MCF 10A (cell line): Measurements from ENCODE around the gene FN3K. TPM values are rescaled to one million over a fixed set of nuclear protein-coding genes. Genes with fewer than 3 reads are reported as not detected.

Source experiments
- BruUV-seq: library from RNA; stranded (reverse); fragments of 400-500 nt; replicated peaks from 2 replicates; lab custom pipeline; 2021; lab: Mats Ljungman, UMichigan
- CTCF ChIA-PET: fragments of 300-600 bp; sonication (Branson Sonifier 250); formaldehyde crosslinking; extraction: SDS; loops from one replicate; lab custom pipeline; 2021; ENCODE audit warnings: antibody characterized with exemption, inconsistent platforms; lab: Yijun Ruan, JAX
- POLR2A ChIA-PET: fragments of 300-600, 350-650 bp; sonication (Branson Sonifier 250); formaldehyde crosslinking; extraction: SDS; loops from one replicate; lab custom pipeline; 2020; ENCODE audit warnings: antibody characterized with exemption, inconsistent platforms; lab: Yijun Ruan, JAX
- DNase-seq: peaks from one replicate; pipeline ENCODE4 v3.0.0-alpha.2; 2018; ENCODE audit not compliant: unreplicated experiment
- H3K27ac Mint-ChIP-seq: one replicate; pipeline ENCODE4 v1.8.0; 2022; ENCODE audit warnings: mild to moderate bottlenecking, low read depth, mixed read lengths; ENCODE audit not compliant: unreplicated experiment
- H3K27me3 Mint-ChIP-seq: one replicate; pipeline ENCODE4 v1.8.0; 2022; ENCODE audit warnings: mixed read lengths; ENCODE audit not compliant: insufficient read depth, unreplicated experiment
- H3K36me3 Mint-ChIP-seq: one replicate; pipeline ENCODE4 v1.8.0; 2022; ENCODE audit warnings: mild to moderate bottlenecking, moderate library complexity, mixed read lengths; ENCODE audit not compliant: insufficient read depth, unreplicated experiment
- H3K4me1 Mint-ChIP-seq: one replicate; pipeline ENCODE4 v1.8.0; 2022; ENCODE audit warnings: mixed read lengths; ENCODE audit not compliant: insufficient read depth, unreplicated experiment
- H3K4me3 Mint-ChIP-seq: one replicate; pipeline ENCODE4 v1.8.0; 2022; ENCODE audit warnings: mild to moderate bottlenecking, moderate library complexity, mixed read lengths; ENCODE audit not compliant: unreplicated experiment
- H3K9me3 Mint-ChIP-seq: one replicate; pipeline ENCODE4 v1.8.0; 2022; ENCODE audit warnings: mixed read lengths; ENCODE audit not compliant: unreplicated experiment
- CTCF ChIP-seq: fragments of 200-600 bp; IDR thresholded peaks from one replicate; pipeline ENCODE4 v1.8.0; 2022; ENCODE audit warnings: antibody characterized with exemption, mild to moderate bottlenecking; ENCODE audit not compliant: unreplicated experiment
- intact Hi-C: fragments of 100-400 bp; cut with micrococcal nuclease; formaldehyde crosslinking; loops from 2 replicates; pipeline ENCODE4 v1.14.1; 2022
- total RNA-seq: library from RNA; stranded (reverse); gene quantifications from 2 replicates; pipeline ENCODE4 v1.2.3, GENCODE V29; 2022

The FN3K gene
- total RNA-seq, 1 experiment from 2014 or later: 1.3 TPM

GRCh38 chr17:82692268-82692667 lies 43.1 kb upstream of the FN3K start:
- intact Hi-C loops: no loop called here
- Mint-ChIP-seq H3K9me3 (peaks cover 9% of the 10 kb centered on the region), H3K4me3 (no peak overlapping the region), H3K27ac (no peak overlapping the region), H3K27me3 (no peaks in the 10 kb centered on the region), H3K36me3 (peaks cover 25% of the 10 kb centered on the region), H3K4me1 (peaks cover 2% of the 10 kb centered on the region)
- ChIA-PET CTCF (no interaction called here), POLR2A (interaction anchor here (0.6 kb wide), 1 partner anchor 179 kb away, joined by 4 read pairs; no protein-coding TSS in a partner anchor)
- no TSS peak for BruUV-seq
- no peak for TF ChIP-seq CTCF
- no peak for DNase-seq

DNA sequence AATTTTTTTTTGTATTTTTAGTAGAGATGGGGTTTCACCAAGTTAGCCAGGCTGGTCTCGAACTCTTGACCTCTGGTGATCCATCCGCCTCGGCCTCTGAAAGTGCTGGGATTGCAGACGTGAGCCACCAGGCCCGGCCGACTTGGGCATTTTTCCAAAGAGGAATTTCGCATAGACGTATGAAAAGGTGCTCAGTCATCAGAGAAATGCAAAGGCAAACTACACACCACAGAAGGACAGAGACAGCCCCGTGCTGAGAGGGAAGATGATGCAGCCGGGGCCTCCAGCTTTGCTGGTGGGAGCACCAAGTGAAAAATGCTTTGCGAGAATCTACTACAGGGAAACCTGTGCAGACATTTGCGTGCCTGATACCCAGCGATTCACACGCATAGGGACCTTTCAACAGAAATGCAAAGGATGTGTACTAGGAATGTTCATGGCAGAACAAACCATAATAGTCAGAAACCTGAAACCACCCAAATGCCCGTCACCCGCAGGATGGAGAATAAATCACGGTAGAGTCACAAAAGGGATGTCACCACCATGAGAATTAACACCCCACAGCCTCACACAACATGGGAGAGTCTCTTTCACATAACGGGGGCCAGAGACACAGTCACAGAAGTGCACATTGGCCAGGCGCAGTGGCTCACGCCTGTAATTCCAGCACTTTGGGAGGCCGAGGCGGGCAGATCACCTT lies 42.1 kb upstream of the FN3K start:
- no peaks in the 10 kb centered on the region for H3K27me3 Mint-ChIP-seq
- H3K9me3 Mint-ChIP-seq: peaks cover 9% of the 10 kb centered on the region
- no peak for DNase-seq
- no peaks in the 10 kb centered on the region for H3K4me1 Mint-ChIP-seq
- TF ChIP-seq CTCF: no peak
- no peak overlapping the region for H3K27ac Mint-ChIP-seq
- BruUV-seq: no TSS peak
- H3K36me3 Mint-ChIP-seq: peaks cover 25% of the 10 kb centered on the region
- ChIA-PET POLR2A (interaction anchor here (1.0 kb wide), 1 partner anchor 19 kb away, joined by 3 read pairs; no protein-coding TSS in a partner anchor), CTCF (no interaction called here)
- no peak overlapping the region for H3K4me3 Mint-ChIP-seq
- intact Hi-C loops: no loop called here

DNA sequence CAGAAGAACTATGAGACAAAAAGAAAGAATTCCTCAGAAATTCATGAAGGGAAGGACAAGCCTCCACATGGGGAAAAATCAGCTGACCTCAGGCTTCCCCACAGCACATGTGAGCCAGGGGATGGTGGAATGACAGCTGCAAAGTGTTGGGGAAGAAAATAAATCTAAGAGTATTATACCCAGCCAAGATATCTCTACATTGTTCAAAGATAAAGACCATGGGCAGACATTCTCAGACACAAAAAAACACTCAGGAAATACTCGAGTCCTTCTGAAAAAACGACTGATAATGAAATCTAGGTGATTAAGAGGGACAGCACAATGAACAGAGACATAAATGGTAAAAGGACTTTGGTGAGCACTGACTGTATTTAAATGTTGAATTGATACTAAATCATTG lies 40.8 kb upstream of the FN3K start:
- no peak for TF ChIP-seq CTCF
- BruUV-seq: no TSS peak
- ChIA-PET POLR2A (no interaction called here), CTCF (no interaction called here)
- Mint-ChIP-seq H3K27ac (no peak overlapping the region), H3K27me3 (no peaks in the 10 kb centered on the region), H3K4me1 (no peaks in the 10 kb centered on the region), H3K9me3 (peaks cover 9% of the 10 kb centered on the region), H3K36me3 (peaks cover 25% of the 10 kb centered on the region), H3K4me3 (no peak overlapping the region)
- intact Hi-C loops: loop anchor here (5.0 kb wide), 1 partner anchor 47 kb away; the partner anchor contains the start of gene WDR45B
- DNase-seq: no peak

DNA sequence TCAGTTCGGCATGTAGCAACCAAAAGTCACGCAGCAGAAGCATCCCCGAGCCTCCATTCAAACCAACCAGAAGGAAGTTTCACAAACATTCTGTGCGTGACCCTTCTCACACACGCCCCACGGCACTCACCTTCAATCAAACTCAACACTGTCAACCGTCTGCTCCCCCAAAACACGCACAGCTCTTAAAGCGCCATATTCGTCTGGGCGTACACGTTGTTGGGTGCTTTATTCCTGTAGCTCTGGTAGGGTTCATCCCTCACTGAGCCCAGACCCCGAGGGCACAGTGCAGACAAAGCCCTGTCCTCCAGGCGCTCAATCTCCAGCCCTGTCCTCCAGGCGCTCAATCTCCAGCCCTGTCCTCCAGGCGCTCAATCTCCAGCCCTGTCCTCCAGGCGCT lies 39.2 kb upstream of the FN3K start:
- no peak overlapping the region for H3K27ac Mint-ChIP-seq
- CTCF ChIA-PET: no interaction called here
- BruUV-seq: no TSS peak
- DNase-seq: no peak
- no peaks in the 10 kb centered on the region for H3K27me3 Mint-ChIP-seq
- no peak overlapping the region for H3K4me3 Mint-ChIP-seq
- no peaks in the 10 kb centered on the region for H3K4me1 Mint-ChIP-seq
- no peak for TF ChIP-seq CTCF
- POLR2A ChIA-PET: no interaction called here
- peaks cover 9% of the 10 kb centered on the region for H3K9me3 Mint-ChIP-seq
- peaks cover 19% of the 10 kb centered on the region for H3K36me3 Mint-ChIP-seq
- intact Hi-C loops: loop anchor here (5.0 kb wide), 1 partner anchor 49 kb away; the partner anchor contains the start of gene WDR45B
